ACC112 (cell line): ENCODE results near the gene CCHCR1.

ENCODE experiments used
- H2AFZ ChIP-seq: fragments of 200-600 bp; sonication (generic); one replicate; pipeline ENCODE4 v1.6.0; 2017; ENCODE audit warnings: antibody characterized with exemption, low read length; ENCODE audit not compliant: unreplicated experiment
- H3K27ac ChIP-seq: fragments of 200-600 bp; sonication (generic); 2 replicates; pipeline ENCODE4 v1.5.1; 2014; ENCODE audit warnings: low read depth, mild to moderate bottlenecking, antibody characterized with exemption, low read length, moderate library complexity
- H3K27me3 ChIP-seq: fragments of 200-600 bp; sonication (generic); 2 replicates; pipeline ENCODE4 v1.6.1; 2014; ENCODE audit warnings: mild to moderate bottlenecking, antibody characterized with exemption, low read length, moderate library complexity, mixed read lengths; ENCODE audit not compliant: insufficient read depth
- H3K36me3 ChIP-seq: fragments of 200-600 bp; sonication (generic); 2 replicates; pipeline ENCODE4 v1.6.1; 2016; ENCODE audit warnings: mild to moderate bottlenecking, antibody characterized with exemption, low read length, moderate library complexity, mixed read lengths; ENCODE audit not compliant: insufficient read depth
- H3K4me1 ChIP-seq: fragments of 200-600 bp; sonication (generic); one replicate; pipeline ENCODE4 v1.6.1; 2016; ENCODE audit warnings: low read length, mixed read lengths; ENCODE audit not compliant: insufficient read depth, unreplicated experiment, control insufficient read depth
- H3K4me3 ChIP-seq: fragments of 200-600 bp; sonication (generic); 2 replicates; pipeline ENCODE4 v1.5.1; 2014; ENCODE audit warnings: mild to moderate bottlenecking, low read depth, low read length
- H3K79me2 ChIP-seq: fragments of 200-600 bp; sonication (generic); one replicate; pipeline ENCODE4 v1.6.0; 2016; ENCODE audit warnings: low read length; ENCODE audit not compliant: control insufficient read depth, unreplicated experiment, insufficient read depth

CCHCR1 gene

DNA sequence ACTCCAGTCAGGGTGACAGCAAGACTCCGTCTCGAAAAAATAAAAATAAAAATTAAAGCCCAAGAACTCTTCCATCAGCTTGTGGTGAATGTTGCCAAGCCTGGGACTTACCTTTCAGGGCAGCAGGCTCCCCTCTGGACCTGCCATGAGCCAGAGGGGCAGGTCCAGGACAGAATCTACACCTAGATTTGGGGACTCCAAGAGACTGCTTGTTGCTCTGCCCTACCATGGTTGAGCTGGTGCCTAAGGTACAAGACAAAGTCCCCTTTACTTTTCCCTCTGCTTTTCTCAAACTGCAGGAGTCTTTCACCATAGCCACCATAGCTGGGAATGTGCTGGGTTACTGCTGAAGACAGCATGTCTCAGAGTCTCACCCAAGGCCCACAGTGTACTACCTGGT lies 54.5 kb downstream of the CCHCR1 start:
- Histone ChIP-seq H3K4me3 (no peak overlapping the region), H2AFZ (no peak overlapping the region), H3K4me1 (no peaks in the 10 kb centered on the region), H3K36me3 (no peaks in the 10 kb centered on the region), H3K27me3 (no peaks in the 10 kb centered on the region), H3K27ac (no peak overlapping the region), H3K79me2 (no peaks in the 10 kb centered on the region)

DNA sequence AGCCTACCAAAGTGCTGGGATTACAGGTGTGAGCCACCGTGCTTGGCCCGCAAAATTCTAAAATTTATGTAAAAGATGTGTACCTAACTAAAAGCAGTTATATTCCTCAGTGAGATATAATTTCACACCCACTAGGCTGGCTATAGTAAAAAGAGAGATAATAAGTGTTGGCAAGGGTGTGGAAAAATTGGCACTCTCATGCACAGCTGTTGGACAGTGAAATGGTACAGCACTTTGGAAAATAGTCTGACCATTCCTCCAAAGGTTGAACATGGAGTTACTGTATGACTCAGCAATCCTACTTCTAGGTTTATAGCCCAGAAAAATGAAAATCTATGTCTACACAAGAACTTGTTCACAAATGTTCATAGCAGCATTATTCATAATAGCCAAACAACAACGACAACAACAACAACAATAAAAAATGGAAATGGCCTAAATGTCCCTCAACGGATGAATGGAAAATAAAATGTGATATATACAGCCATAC lies 59.1 kb downstream of the CCHCR1 start:
- no peak overlapping the region for H2AFZ ChIP-seq
- no peaks in the 10 kb centered on the region for H3K79me2 ChIP-seq
- H3K36me3 ChIP-seq = no peaks in the 10 kb centered on the region
- no peak overlapping the region for H3K27ac ChIP-seq
- H3K27me3 ChIP-seq = no peaks in the 10 kb centered on the region
- H3K4me3 ChIP-seq = no peak overlapping the region
- H3K4me1 ChIP-seq = peaks cover 13% of the 10 kb centered on the region

DNA sequence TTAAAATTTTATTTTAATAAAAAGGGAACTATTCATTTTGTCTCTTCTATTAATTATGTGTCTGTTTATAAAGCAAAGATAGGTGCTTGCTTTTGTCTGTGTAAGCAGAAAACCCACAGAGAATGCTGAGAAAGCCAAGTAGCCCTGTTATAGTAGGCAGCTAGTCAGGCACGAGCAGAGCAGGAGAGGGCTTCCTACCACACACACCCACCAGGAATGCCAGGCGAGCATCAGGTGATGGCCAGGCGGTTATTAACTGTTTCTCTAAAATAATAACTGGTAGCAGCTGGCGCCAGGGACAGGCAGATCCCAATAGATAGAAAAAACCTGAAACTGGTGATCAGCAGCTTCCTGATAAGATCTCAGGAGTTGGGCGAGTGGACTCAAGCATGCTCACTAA lies 60.9 kb downstream of the CCHCR1 start:
- peaks cover 15% of the 10 kb centered on the region for H3K4me1 ChIP-seq
- H3K27ac ChIP-seq = no peak overlapping the region
- no peak overlapping the region for H2AFZ ChIP-seq
- no peaks in the 10 kb centered on the region for H3K79me2 ChIP-seq
- H3K36me3 ChIP-seq = no peaks in the 10 kb centered on the region
- no peaks in the 10 kb centered on the region for H3K27me3 ChIP-seq
- no peak overlapping the region for H3K4me3 ChIP-seq

DNA sequence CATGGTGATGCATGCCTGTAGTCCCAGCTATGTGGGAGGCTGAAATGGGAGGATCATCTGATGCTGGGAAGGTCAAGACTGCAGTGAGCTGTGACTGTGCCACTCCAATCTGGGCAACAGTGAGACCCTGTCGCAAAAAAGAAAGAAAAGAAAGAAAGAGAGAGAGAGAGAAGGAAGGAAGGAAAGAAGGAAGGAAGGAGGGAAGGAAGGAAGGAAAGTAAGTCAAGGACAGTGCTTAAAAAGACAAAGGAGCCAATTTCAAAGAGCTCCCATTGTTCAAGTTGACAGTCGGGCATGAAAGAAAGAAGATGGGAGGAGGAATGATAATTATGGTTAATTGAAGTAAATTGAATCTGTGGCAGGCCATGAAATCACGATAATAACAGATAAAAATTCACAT lies 61.4 kb downstream of the CCHCR1 start:
- H3K27ac ChIP-seq = no peak overlapping the region
- H3K79me2 ChIP-seq = no peaks in the 10 kb centered on the region
- H3K4me3 ChIP-seq = no peak overlapping the region
- H2AFZ ChIP-seq = no peak overlapping the region
- no peaks in the 10 kb centered on the region for H3K27me3 ChIP-seq
- peaks cover 15% of the 10 kb centered on the region for H3K4me1 ChIP-seq
- no peaks in the 10 kb centered on the region for H3K36me3 ChIP-seq

DNA sequence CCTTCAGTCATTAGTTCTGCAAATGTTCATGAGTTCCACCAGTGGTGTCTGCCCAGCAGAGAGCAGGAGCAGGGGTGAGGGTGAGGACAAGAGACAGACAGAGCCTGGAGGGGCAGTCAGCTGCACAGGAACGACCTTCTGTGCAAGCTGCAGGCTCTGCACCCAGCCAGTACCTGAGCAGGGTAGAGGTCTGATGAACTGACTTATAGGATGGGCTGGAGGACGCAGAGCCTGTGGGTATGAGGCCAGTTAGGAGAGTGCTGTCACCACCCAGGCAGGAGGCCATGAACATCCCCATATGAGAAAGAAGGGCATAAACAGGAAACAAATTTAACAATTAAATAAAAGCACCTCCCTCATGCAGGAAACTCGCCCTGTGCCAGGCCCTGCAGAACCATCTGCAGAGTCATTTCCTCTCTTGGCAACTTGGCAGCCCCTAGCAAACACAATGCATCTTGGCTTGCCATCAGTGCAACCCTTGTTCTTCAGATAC lies 63.2 kb downstream of the CCHCR1 start:
- Histone ChIP-seq H3K27me3 (no peaks in the 10 kb centered on the region), H2AFZ (no peak overlapping the region), H3K4me3 (no peak overlapping the region), H3K27ac (no peak overlapping the region), H3K4me1 (peaks cover 15% of the 10 kb centered on the region), H3K79me2 (no peaks in the 10 kb centered on the region), H3K36me3 (no peaks in the 10 kb centered on the region)

DNA sequence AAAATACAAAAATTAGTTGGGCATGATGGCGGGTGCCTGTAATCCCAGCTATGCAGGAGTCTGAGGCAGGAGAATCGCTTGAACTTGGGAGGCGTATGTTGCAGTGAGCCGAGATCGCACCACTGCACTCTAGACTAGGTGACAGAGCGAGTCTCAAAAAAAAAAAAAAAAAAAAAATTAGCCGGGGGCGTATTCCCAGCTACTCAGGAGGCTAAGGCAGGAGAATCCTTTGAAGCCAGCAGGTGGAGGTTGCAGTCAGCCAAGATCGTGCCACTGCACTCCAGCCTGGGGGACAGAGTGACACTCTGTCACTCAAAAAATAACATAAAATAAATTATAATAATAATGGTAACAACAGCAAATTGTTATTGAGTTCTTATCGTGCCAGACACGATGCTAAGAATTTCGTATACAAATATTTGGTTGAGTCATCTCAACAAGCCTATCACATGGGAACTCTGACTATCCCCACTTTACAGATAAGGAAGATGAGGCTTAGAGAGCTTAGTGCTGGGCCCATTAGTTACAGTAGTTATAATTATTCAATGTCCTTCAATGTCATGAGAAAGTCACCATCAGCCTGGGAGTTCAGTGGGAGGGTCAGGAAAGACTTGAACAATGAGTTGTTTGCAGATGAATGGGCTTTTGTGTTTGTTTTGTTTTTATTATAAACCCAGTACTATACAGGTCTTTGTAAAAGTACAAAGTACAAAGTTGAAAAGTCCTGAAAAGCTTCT lies 64.7 kb downstream of the CCHCR1 start:
- no peaks in the 10 kb centered on the region for H3K36me3 ChIP-seq
- H3K4me3 ChIP-seq = no peak overlapping the region
- peaks cover 15% of the 10 kb centered on the region for H3K4me1 ChIP-seq
- H3K27me3 ChIP-seq = no peaks in the 10 kb centered on the region
- no peak overlapping the region for H2AFZ ChIP-seq
- H3K79me2 ChIP-seq = no peaks in the 10 kb centered on the region
- no peak overlapping the region for H3K27ac ChIP-seq
